LNCAP (cell line): ENCODE measurements around the gene KLHL28.

Experiments
- CTCF ChIP-seq: fragments of 450-650 bp; IDR thresholded peaks from 2 replicates; pipeline ENCODE4 v1.5.1; 2017; ENCODE audit warnings: mild to moderate bottlenecking

The KLHL28 gene

GRCh38 chr14:44942436-44942835, 19.3 kb downstream of the KLHL28 start:
- TF ChIP-seq CTCF: no peak

DNA sequence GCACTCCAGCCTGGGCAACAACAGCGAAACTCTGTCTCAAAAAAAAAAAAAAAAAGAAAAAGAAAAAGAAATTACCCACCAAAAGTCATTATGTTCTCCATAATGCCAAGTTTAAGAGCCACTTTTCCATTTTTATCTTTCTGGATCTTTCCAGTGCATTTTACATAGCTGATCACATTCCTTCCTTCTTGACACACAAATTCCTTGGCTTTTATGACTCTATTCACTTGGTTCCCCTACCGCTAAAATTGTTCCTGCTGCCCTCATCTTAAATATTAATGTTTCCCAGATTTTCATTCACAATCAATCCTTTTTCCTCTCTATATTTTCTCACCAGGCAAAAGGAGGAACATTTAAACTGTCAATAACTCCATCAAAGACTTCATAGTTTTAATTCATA, 20.2 kb downstream of the KLHL28 start:
- TF ChIP-seq CTCF: no peak

DNA sequence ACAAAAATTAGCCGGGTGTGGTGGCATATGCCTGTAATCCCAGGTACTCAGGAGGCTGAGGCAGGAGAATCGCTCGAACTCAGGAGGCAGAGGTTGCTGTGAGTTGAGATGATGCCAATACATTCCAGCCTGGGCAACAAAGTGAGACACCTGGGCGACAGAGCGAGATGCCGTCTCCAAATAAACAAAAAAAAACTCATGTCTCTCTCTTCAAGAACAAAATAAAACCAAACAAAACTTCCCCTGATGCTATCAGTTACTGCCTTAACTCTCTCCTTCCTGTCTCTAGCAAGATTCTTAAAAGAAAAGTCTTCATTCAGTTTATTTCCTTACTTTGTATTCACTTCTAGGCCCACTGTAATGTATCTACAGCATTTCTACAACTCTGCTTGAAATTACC, 20.8 kb downstream of the KLHL28 start:
- no peak for TF ChIP-seq CTCF

DNA sequence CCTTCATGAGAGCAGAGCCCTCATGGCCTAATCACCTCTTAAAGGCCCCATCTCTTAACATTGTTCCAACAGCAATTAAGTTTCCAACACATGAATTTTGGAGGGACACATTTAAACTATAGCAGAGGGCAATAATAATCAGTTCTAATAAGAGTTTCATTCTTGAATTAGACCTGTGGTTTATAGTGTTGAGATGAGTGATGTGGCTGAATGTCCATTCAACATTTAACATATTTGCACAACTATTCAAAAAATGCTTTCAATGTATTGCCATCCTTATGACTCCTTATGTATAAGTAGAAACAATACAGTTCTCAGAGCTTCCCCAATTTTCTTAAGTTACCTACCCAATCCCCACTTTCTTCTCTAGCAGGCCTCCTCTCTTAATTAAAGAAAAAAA, 21.5 kb downstream of the KLHL28 start:
- no peak for TF ChIP-seq CTCF

- no peak for TF ChIP-seq CTCF
Observed at GRCh38 chr14:44937547-44937946, 24.2 kb downstream of the KLHL28 start.

- no peak for TF ChIP-seq CTCF
Observed at GRCh38 chr14:44935155-44935554, 26.6 kb downstream of the KLHL28 start.

GRCh38 chr14:44928793-44929192, 33.0 kb downstream of the KLHL28 start:
- TF ChIP-seq CTCF: no peak

DNA sequence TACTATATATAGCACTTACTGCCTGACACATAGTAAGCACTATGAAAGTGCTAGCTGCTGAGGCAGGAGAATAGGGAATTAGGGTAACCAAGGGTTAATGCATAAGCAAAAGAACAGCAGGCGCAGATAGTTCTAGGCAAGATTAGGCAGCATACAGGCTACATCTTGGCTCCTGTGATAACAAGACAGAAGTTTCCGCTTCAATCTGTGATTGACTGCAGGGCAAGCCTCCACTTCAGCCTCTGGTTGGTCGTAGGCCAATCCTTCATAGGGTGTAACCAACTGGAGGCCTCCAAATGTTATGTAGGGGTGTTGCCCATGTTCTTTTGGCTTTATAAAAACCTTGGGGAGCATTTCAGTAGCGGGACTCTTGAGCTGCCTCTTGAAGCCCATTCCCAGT, 46.9 kb downstream of the KLHL28 start:
- no peak for TF ChIP-seq CTCF
